AG10803 (cell line): ENCODE measurements around the gene CSNK2A3.
"Not testable (repeated sequence)": the region's sequence is repeated elsewhere in the genome, so short reads cannot be mapped to it uniquely, and the experiment has no call there.

Experiments used
- DNase-seq: peaks from one replicate; pipeline ENCODE4 v3.0.0; 2010; ENCODE audit warnings: low read depth
- H3K4me3 ChIP-seq: 2 replicates; pipeline ENCODE4 v1.5.1; 2011; ENCODE audit warnings: mild to moderate bottlenecking, low read length, control low read depth
- TF ChIP-seq, protein P1 (sequence below): conservative IDR thresholded peaks from 2 replicates; pipeline ENCODE4 v1.5.1; 2011; ENCODE audit warnings: mild to moderate bottlenecking, low read length, control low read depth, inconsistent platforms

The CSNK2A3 gene

DNA sequence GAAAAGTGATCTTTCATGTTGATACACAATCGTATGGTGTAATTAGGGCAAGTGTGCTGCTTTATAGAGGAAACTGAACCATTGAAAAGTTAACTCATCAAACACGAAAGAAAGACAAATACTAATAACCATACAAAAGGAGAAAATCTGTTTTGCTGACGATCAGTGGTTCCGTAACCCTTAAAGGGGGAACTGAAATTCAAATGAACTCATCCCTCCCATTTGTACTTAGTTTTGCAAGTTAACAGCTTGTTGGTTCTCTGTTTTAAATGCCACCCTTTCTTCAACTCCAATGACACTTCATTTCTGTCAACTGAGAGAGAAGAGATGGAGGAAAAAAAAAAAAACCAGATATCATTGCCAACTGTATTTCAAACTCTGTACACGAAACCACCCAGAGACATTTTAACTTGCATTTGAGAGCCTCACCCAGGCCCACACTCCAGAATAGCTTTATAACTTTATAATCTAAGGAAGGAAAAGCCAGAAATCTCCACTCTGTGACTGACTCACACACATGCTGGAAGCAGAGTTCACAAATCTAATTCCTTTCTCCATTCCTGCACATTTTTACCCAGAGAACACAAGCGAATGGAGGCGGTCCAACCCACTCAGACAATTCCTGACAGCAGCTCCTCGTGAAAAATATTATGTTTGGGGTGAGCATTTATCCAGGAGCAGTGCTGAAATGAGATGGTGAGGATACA, 17.4 kb upstream of the CSNK2A3 start:
- TF ChIP-seq, protein P1, sequence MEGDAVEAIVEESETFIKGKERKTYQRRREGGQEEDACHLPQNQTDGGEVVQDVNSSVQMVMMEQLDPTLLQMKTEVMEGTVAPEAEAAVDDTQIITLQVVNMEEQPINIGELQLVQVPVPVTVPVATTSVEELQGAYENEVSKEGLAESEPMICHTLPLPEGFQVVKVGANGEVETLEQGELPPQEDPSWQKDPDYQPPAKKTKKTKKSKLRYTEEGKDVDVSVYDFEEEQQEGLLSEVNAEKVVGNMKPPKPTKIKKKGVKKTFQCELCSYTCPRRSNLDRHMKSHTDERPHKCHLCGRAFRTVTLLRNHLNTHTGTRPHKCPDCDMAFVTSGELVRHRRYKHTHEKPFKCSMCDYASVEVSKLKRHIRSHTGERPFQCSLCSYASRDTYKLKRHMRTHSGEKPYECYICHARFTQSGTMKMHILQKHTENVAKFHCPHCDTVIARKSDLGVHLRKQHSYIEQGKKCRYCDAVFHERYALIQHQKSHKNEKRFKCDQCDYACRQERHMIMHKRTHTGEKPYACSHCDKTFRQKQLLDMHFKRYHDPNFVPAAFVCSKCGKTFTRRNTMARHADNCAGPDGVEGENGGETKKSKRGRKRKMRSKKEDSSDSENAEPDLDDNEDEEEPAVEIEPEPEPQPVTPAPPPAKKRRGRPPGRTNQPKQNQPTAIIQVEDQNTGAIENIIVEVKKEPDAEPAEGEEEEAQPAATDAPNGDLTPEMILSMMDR, result no peak
- no peak overlapping the region for H3K4me3 ChIP-seq
- no peak for DNase-seq

DNA sequence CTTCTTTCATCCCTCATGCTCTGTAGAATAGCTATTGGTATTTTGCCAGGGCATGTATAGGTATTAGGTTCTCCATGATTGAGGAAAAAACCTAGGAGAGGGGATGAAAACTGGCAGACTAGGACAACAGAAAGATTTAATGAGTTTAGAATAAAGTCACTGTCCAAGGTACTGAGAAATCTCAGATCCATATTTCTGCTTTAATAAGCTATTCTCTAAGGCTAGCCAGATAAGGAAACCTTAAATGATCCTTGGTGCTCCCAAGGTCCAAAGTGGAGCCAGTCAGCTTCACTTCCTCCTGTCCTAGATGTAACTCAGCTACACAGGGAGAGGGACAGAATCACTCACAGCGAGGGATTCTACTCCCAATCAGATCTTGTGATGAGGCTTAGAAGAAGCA, 13.7 kb upstream of the CSNK2A3 start:
- TF ChIP-seq, protein P1, result no peak
- DNase-seq, result no peak
- no peak overlapping the region for H3K4me3 ChIP-seq

DNA sequence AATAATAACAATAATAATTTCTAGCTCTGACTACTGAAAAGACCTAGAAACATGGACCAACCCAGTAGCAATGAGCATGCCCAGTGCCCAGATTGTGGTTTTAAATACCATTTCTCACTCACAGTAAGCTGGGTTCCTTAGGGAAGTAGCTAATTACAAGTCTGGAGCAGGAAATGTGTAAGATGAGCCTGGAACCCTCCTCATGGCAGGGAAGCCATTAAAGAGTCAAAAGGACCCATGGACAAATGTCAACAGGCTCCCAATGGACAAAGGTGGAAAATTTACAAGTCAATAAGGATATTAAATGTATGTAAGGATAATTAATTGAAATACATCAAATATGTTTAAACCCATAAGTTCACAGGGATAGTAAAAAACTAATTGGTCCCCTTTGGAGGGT, 10.6 kb upstream of the CSNK2A3 start:
- H3K4me3 ChIP-seq, result no peak overlapping the region
- TF ChIP-seq, protein P1, result no peak

DNA sequence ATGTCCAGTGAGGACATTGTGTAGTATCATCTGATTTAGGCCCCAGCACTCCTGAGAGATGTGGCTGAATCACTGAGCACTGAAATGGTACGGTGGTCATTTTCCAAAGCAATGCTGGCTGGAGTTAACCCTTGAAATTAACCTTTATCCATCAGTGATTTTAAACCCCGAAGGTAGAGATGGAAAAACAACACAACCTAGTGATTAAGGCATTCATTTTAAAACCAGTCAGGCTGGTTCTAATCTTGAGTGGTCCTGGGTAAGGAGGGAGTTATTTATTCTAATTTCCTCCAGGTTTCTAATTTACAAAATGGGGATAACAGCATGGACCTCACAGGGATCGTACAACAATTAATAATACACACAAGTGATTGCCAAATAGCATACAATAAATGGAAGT, 6.6 kb upstream of the CSNK2A3 start:
- no peak for DNase-seq
- TF ChIP-seq, protein P1, result no peak
- H3K4me3 ChIP-seq, result no peak overlapping the region

More for the DNA sequence above, 10.6 kb upstream of the CSNK2A3 start:
- DNase-seq, result no peak

DNA sequence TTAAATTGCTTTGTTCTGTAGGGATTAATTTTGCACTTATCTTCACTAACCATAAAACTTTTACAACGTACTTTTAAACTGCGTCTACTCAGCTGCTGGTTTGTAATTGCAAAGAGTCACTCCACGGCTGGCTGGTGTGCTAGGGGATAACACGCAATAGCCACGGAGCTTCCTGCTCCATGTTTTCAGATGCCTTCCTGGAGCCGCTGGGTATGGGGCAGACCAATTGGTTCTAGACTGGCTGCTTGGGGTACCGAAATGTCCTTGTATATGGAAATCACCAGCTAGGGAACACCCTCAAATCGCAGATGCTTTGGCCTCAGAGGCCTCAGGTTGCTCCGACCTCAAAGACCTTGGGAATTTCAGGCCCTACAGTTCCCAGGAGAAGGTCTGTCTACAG, 3.8 kb upstream of the CSNK2A3 start:
- no peak for DNase-seq
- TF ChIP-seq, protein P1, result no peak
- H3K4me3 ChIP-seq, result no peak overlapping the region

DNA sequence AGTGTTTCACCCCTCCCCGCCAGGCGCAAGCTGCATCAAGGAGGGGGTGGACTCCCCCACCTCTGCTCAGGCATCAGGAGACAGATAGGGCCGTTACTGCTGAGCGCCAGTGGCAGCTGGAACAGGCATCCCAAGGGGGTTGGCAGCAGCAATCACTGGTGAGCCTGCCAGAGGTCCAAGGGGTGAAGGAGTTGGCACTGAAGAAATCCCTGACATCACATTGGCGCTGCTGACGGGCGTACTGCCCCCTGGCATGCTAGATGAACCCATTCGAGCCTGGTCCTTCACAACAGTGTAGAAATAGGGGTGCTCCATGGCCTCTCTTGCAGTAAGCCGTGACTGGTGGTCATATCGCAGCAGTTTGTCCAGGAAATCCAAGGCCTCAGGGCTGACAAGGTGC, 1.2 kb downstream of the CSNK2A3 start:
- DNase-seq, H3K4me3 ChIP-seq: not testable (repeated sequence)

DNA sequence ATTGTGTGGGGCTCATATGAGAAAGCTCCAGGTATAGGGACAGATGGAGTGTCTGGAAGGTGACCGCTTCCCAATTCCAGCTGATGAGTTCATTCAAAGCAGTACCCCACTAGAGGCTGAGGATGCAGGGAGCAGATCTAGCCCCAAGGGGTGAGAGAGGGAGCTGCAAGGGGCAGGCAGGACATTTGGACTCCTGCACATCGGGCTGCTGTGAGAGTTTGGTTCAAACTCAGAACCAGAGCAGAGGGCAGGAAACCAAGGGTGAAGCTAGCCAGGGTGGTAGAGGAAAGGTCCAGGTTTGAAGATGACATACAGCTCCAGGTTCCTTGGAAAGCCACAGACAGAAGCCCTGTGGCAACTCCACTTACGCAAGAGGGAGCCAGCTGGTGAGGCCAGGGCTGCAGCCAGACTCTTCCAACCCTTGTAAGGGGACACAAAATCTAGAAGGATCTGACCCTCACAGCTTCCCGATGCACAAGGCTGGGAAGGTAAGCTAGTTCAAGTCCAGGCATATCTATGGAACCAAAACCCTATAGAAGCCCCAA, 1.9 kb downstream of the CSNK2A3 start:
- TF ChIP-seq, protein P1, result no peak
- H3K4me3 ChIP-seq, result no peak overlapping the region
- DNase-seq, result no peak
